Gastroesophageal sphincter (tissue), 3 donors: ENCODE measurements around the gene RGS7BP.

Experiments used
- CTCF ChIP-seq, 4 experiments: fragments of 200-600 bp in 2 of 4; fragments of 450-650 bp in 2 of 4; sonication (generic) in 1 of 4; IDR thresholded peaks; one replicate each; pipeline ENCODE4 v1.5.1; 2017 to 2019; ENCODE audit warnings: antibody characterized with exemption in 4 of 4, mild to moderate bottlenecking in 2 of 4, moderate library complexity in 2 of 4
- POLR2A ChIP-seq, 2 donors: fragments of 450-650 bp; IDR thresholded peaks; one replicate each; pipeline ENCODE4 v1.6.1; 2017; ENCODE audit warnings: antibody characterized with exemption in 2 of 2, mild to moderate bottlenecking in 2 of 2, moderate library complexity in 1 of 2

- no peak for TF ChIP-seq POLR2A (IDR thresholded peaks at IDR 0.05)
- no peak for TF ChIP-seq CTCF (IDR thresholded peaks at IDR 0.05)
These were observed 124.0 kb downstream of the RGS7BP start for GRCh38 chr5:64629841-64630240.
